Measurements from ENCODE around the gene MEF2C. TPM values are rescaled to one million over a fixed set of nuclear protein-coding genes. Genes with fewer than 3 reads are reported as not detected.

Gene MEF2C
- polyA plus RNA-seq, 1 donor from 2014 or later, result 238 TPM

GRCh38 chr5:88881571-88881971, 1.4 kb downstream of the MEF2C start:
- Mint-ChIP-seq H3K4me1 (peaks cover 27 to 33% (median 29%) of the 10 kb centered on the region in 3 donors), H3K27me3 (no peaks in the 10 kb centered on the region), H3K4me3 (peak overlapping the region; percentile 94 to 100 (median 99)), H3K36me3 (peaks cover 4% of the 10 kb centered on the region), H3K9me3 (no peaks in the 10 kb centered on the region), H3K27ac (peak overlapping the region; percentile 78 to 99 (median 95))

- peaks cover 35 to 37% (median 35%) of the 10 kb centered on the region in 3 donors for H3K4me1 Mint-ChIP-seq
- H3K36me3 Mint-ChIP-seq, result peaks cover 4% of the 10 kb centered on the region
- H3K9me3 Mint-ChIP-seq, result no peaks in the 10 kb centered on the region
- H3K27me3 Mint-ChIP-seq, result no peaks in the 10 kb centered on the region
- peak overlapping the region in 2 of 3 donors; percentile 4 to 58 for H3K27ac Mint-ChIP-seq
- H3K4me3 Mint-ChIP-seq, result peak overlapping the region; percentile 69 to 94 (median 84)
Observed at GRCh38 chr5:88880201-88880600, 2.8 kb downstream of the MEF2C start.

GRCh38 chr5:88879724-88880123, 3.3 kb downstream of the MEF2C start:
- Mint-ChIP-seq H3K27ac (peak overlapping the region; percentile 4 to 73 (median 58)), H3K4me3 (peak overlapping the region; percentile 69 to 94 (median 84)), H3K27me3 (no peaks in the 10 kb centered on the region), H3K36me3 (peaks cover 4% of the 10 kb centered on the region), H3K9me3 (no peaks in the 10 kb centered on the region), H3K4me1 (peaks cover 32 to 36% (median 34%) of the 10 kb centered on the region in 3 donors)

- Mint-ChIP-seq H3K4me3 (peak overlapping the region; percentile 8 to 83 (median 66)), H3K36me3 (peaks cover 4% of the 10 kb centered on the region), H3K9me3 (no peaks in the 10 kb centered on the region), H3K27ac (no peak overlapping the region), H3K27me3 (no peaks in the 10 kb centered on the region), H3K4me1 (peaks cover 31 to 36% (median 32%) of the 10 kb centered on the region in 3 donors)
Observed at GRCh38 chr5:88878976-88879375, 4.0 kb downstream of the MEF2C start.

GRCh38 chr5:88877826-88878225, 5.2 kb downstream of the MEF2C start:
- Mint-ChIP-seq H3K36me3 (peaks cover 4% of the 10 kb centered on the region), H3K4me3 (peak overlapping the region; percentile 38 to 74 (median 68)), H3K27me3 (no peaks in the 10 kb centered on the region), H3K9me3 (no peaks in the 10 kb centered on the region), H3K4me1 (peaks cover 37 to 43% (median 38%) of the 10 kb centered on the region in 3 donors), H3K27ac (peak overlapping the region in 2 of 3 donors; percentile 6 to 19)

GRCh38 chr5:88876714-88877113, 6.3 kb downstream of the MEF2C start:
- no peaks in the 10 kb centered on the region for H3K9me3 Mint-ChIP-seq
- H3K4me3 Mint-ChIP-seq, result peak overlapping the region; percentile 34 to 67 (median 61)
- H3K36me3 Mint-ChIP-seq, result peaks cover 2% of the 10 kb centered on the region
- peaks cover 38 to 44% (median 40%) of the 10 kb centered on the region in 3 donors for H3K4me1 Mint-ChIP-seq
- H3K27ac Mint-ChIP-seq, result peak overlapping the region; percentile 34 to 89 (median 63)
- H3K27me3 Mint-ChIP-seq, result no peaks in the 10 kb centered on the region

GRCh38 chr5:88875341-88876234, 7.4 kb downstream of the MEF2C start:
- Mint-ChIP-seq H3K4me3 (peak overlapping the region; percentile 46 to 81 (median 72)), H3K9me3 (no peaks in the 10 kb centered on the region), H3K27ac (peak overlapping the region; percentile 34 to 83 (median 71)), H3K36me3 (peaks cover 2% of the 10 kb centered on the region), H3K4me1 (peaks cover 38 to 52% (median 46%) of the 10 kb centered on the region in 3 donors), H3K27me3 (no peaks in the 10 kb centered on the region)

GRCh38 chr5:88873447-88873846, 9.5 kb downstream of the MEF2C start:
- Mint-ChIP-seq H3K27ac (peak overlapping the region; percentile 21 to 92 (median 91)), H3K27me3 (no peaks in the 10 kb centered on the region), H3K4me1 (peaks cover 37 to 54% (median 53%) of the 10 kb centered on the region in 3 donors), H3K36me3 (no peaks in the 10 kb centered on the region), H3K9me3 (no peaks in the 10 kb centered on the region), H3K4me3 (peak overlapping the region; percentile 76 to 90 (median 80))

GRCh38 chr5:88872971-88873370, 10.0 kb downstream of the MEF2C start:
- H3K4me3 Mint-ChIP-seq, result peak overlapping the region; percentile 76 to 90 (median 80)
- peak overlapping the region; percentile 21 to 92 (median 91) for H3K27ac Mint-ChIP-seq
- H3K27me3 Mint-ChIP-seq, result no peaks in the 10 kb centered on the region
- H3K4me1 Mint-ChIP-seq, result peaks cover 33 to 53% (median 49%) of the 10 kb centered on the region in 3 donors
- no peaks in the 10 kb centered on the region for H3K9me3 Mint-ChIP-seq
- H3K36me3 Mint-ChIP-seq, result no peaks in the 10 kb centered on the region

- H3K9me3 Mint-ChIP-seq, result no peaks in the 10 kb centered on the region
Observed at GRCh38 chr5:88870285-88870684, 12.7 kb downstream of the MEF2C start.

GRCh38 chr5:88868468-88869068, 14.4 kb downstream of the MEF2C start:
- Mint-ChIP-seq H3K27me3 (no peaks in the 10 kb centered on the region), H3K27ac (no peak overlapping the region), H3K4me3 (no peak overlapping the region), H3K36me3 (peaks cover 3% of the 10 kb centered on the region), H3K9me3 (no peaks in the 10 kb centered on the region), H3K4me1 (peaks cover 20 to 34% (median 26%) of the 10 kb centered on the region in 3 donors)

More at GRCh38 chr5:88870285-88870684, 12.7 kb downstream of the MEF2C start:
- H3K27ac Mint-ChIP-seq, result no peak overlapping the region
- no peaks in the 10 kb centered on the region for H3K27me3 Mint-ChIP-seq
- H3K4me3 Mint-ChIP-seq, result no peak overlapping the region
- H3K4me1 Mint-ChIP-seq, result peaks cover 19 to 36% (median 30%) of the 10 kb centered on the region in 3 donors
- peaks cover 3% of the 10 kb centered on the region for H3K36me3 Mint-ChIP-seq

- Mint-ChIP-seq H3K36me3 (peaks cover 3% of the 10 kb centered on the region), H3K9me3 (no peaks in the 10 kb centered on the region), H3K27ac (no peak overlapping the region), H3K4me3 (no peak overlapping the region), H3K27me3 (no peaks in the 10 kb centered on the region), H3K4me1 (peaks cover 13 to 31% (median 22%) of the 10 kb centered on the region in 3 donors)
Observed at GRCh38 chr5:88867638-88868037, 15.3 kb downstream of the MEF2C start.

GRCh38 chr5:88863523-88863922, 19.5 kb downstream of the MEF2C start:
- Mint-ChIP-seq H3K36me3 (peaks cover 5% of the 10 kb centered on the region), H3K4me3 (no peak overlapping the region), H3K27me3 (no peaks in the 10 kb centered on the region), H3K9me3 (no peaks in the 10 kb centered on the region), H3K27ac (peak overlapping the region; percentile 26 to 85 (median 57)), H3K4me1 (peaks cover 13 to 19% (median 15%) of the 10 kb centered on the region in 3 donors)

GRCh38 chr5:88862547-88863175, 20.3 kb downstream of the MEF2C start:
- Mint-ChIP-seq H3K27ac (peak overlapping the region in 2 of 3 donors; percentile 26 to 76), H3K9me3 (peaks cover 0 to 6% (median 0%) of the 10 kb centered on the region in 3 donors), H3K4me3 (no peak overlapping the region), H3K4me1 (peaks cover 15 to 17% (median 16%) of the 10 kb centered on the region in 3 donors), H3K27me3 (no peaks in the 10 kb centered on the region), H3K36me3 (peaks cover 6% of the 10 kb centered on the region)

Measured in IgD-negative memory B cell (primary cell).